HCT116 (cell line): ENCODE measurements around the gene TTLL5. TPM values are rescaled to one million over a fixed set of nuclear protein-coding genes. Genes with fewer than 3 reads are reported as not detected.

Experiments
- ATAC-seq: fragments of 200-7000 bp; cut with Tn5 transposase; 2 replicates; pipeline ENCODE4 v1.9.1; 2020; ENCODE audit warnings: mild to moderate bottlenecking, moderate library complexity
- BruUV-seq: library from RNA; stranded (reverse); fragments of 400-500 nt; replicated peaks from 2 replicates; lab custom pipeline; 2021; lab: Mats Ljungman, UMichigan
- CTCF ChIA-PET: fragments of 300-600 bp; sonication (Branson Sonifier 250); formaldehyde crosslinking; loops from one replicate; lab custom pipeline; 2021; ENCODE audit warnings: antibody characterized with exemption; lab: Charles Lee
- POLR2A ChIA-PET: fragments of 300-600, 350-600 bp; sonication (Branson Sonifier 250); formaldehyde crosslinking; loops from one replicate; lab custom pipeline; 2021; ENCODE audit warnings: antibody characterized with exemption; lab: Charles Lee
- RAD21 ChIA-PET, 2 experiments: fragments of 300-600 bp; sonication (Branson Sonifier 250); formaldehyde crosslinking; loops; one replicate each; lab custom pipeline; 2023; ENCODE audit warnings: low total read pairs in 2 of 2; ENCODE audit not compliant: uncharacterized antibody in 2 of 2, unreplicated experiment in 2 of 2, low non-redundant PET in 1 of 2; lab: Charles Lee
- DNase-seq: peaks from one replicate; pipeline ENCODE4 v3.0.0-alpha.2; 2010; ENCODE audit warnings: low read depth, low spot score
- H2AFZ ChIP-seq: fragments of 200-600 bp; shearing (Covaris generic), sonication (generic); 2 replicates; pipeline ENCODE4 v1.6.1; 2017; ENCODE audit warnings: low read depth, mixed run types, mixed read lengths, antibody characterized with exemption, low read length; ENCODE audit not compliant: poor library complexity, severe bottlenecking
- H3K27ac ChIP-seq: 2 replicates; pipeline ENCODE4 v1.5.1; 2012; ENCODE audit warnings: low read depth, low read length
- H3K27me3 ChIP-seq: fragments of 200-600 bp; sonication (generic); 2 replicates; pipeline ENCODE4 v1.6.1; 2016; ENCODE audit warnings: mixed run types, low read length, mixed read lengths; ENCODE audit not compliant: insufficient read depth
- H3K36me3 ChIP-seq, 2 experiments: fragments of 200-500 bp in 1 of 2; fragments of 200-600 bp in 1 of 2; sonication (Bioruptor generic) in 1 of 2; sonication (generic) in 1 of 2; 2 replicates each; pipeline versions ENCODE4 v1.5.1 to v1.6.1; 2014 to 2016; ENCODE audit warnings: low read length in 2 of 2, inconsistent platforms in 1 of 2, mixed read lengths in 1 of 2, mixed run types in 1 of 2; ENCODE audit not compliant: insufficient read depth in 2 of 2, control insufficient read depth in 1 of 2
- H3K4me1 ChIP-seq, 2 experiments: fragments of 200-600 bp in 1 of 2; sonication (generic) in 1 of 2; 2 replicates each; pipeline versions ENCODE4 v1.5.1 to v1.6.1; 2012 to 2017; ENCODE audit warnings: low read length in 2 of 2, inconsistent platforms in 1 of 2, mild to moderate bottlenecking in 1 of 2, mixed read lengths in 1 of 2, mixed run types in 1 of 2, moderate library complexity in 1 of 2; ENCODE audit not compliant: insufficient read depth in 2 of 2, control insufficient read depth in 1 of 2
- H3K4me2 ChIP-seq: fragments of 200-600 bp; sonication (generic); 2 replicates; pipeline ENCODE4 v1.6.1; 2017; ENCODE audit warnings: mixed run types, low read length, mixed read lengths
- H3K4me3 ChIP-seq, 2 experiments: fragments of 200-600 bp in 1 of 2; sonication (generic) in 1 of 2; replicated peaks in 1 of 2; 2 replicates each; pipeline ENCODE4 v1.5.1; 2011 to 2016; ENCODE audit warnings: low read length in 2 of 2, control low read depth in 1 of 2, low read depth in 1 of 2, mild to moderate bottlenecking in 1 of 2, mixed read lengths in 1 of 2, mixed run types in 1 of 2
- H3K79me2 ChIP-seq: fragments of 200-600 bp; sonication (generic); 2 replicates; pipeline ENCODE4 v1.6.1; 2017; ENCODE audit warnings: mild to moderate bottlenecking, mixed run types, low read length, moderate library complexity, mixed read lengths; ENCODE audit not compliant: insufficient read depth
- H3K9ac ChIP-seq: fragments of 200-600 bp; sonication (generic); 2 replicates; pipeline ENCODE4 v1.6.1; 2016; ENCODE audit warnings: low read length, mixed read lengths
- H3K9me2 ChIP-seq: fragments of 200-600 bp; sonication (generic), shearing (Covaris generic); 2 replicates; pipeline ENCODE4 v1.6.1; 2017; ENCODE audit warnings: mixed run types, mild to moderate bottlenecking, moderate library complexity; ENCODE audit not compliant: insufficient read depth
- H3K9me3 ChIP-seq, 2 experiments: fragments of 200-500 bp in 1 of 2; fragments of 200-600 bp in 1 of 2; sonication (Bioruptor generic) in 1 of 2; sonication (generic) in 1 of 2; 2 replicates each; pipeline ENCODE4 v1.6.1; 2014 to 2017; ENCODE audit warnings: low read length in 2 of 2, mixed read lengths in 2 of 2, inconsistent platforms in 1 of 2, low read depth in 1 of 2, mild to moderate bottlenecking in 1 of 2, mixed run types in 1 of 2, moderate library complexity in 1 of 2; ENCODE audit not compliant: control insufficient read depth in 1 of 2, insufficient read depth in 1 of 2
- H4K20me1 ChIP-seq: fragments of 200-600 bp; sonication (generic), shearing (Covaris generic); 2 replicates; pipeline ENCODE4 v1.6.1; 2017; ENCODE audit warnings: mixed run types, mild to moderate bottlenecking, moderate library complexity; ENCODE audit not compliant: insufficient read depth
- POLR2AphosphoS5 ChIP-seq: IDR thresholded peaks from 2 replicates; pipeline ENCODE4 v1.6.1; 2011; ENCODE audit warnings: mild to moderate bottlenecking, low read depth, low read length, moderate library complexity
- ZFX ChIP-seq: fragments of 450-650 bp; IDR thresholded peaks from 2 replicates; pipeline ENCODE4 v1.6.1; 2017
- intact Hi-C: fragments of 100-400 bp; cut with micrococcal nuclease; formaldehyde crosslinking; loops from 2 replicates; pipeline ENCODE4 v1.10.0; 2022
- total RNA-seq: library from RNA; stranded (reverse); gene quantifications from one replicate; pipeline ENCODE4 v1.2.1, GENCODE V29; 2021; ENCODE audit not compliant: unreplicated experiment
- TF ChIP-seq, protein P1 (sequence below), 3 experiments: fragments of 200-600 bp in 1 of 3; sonication (generic) in 1 of 3; IDR thresholded peaks in 2 of 3; conservative IDR thresholded peaks in 1 of 3; 2 replicates each; pipeline ENCODE4 v1.5.1; 2012 to 2017; ENCODE audit warnings: low read depth in 2 of 3, low read length in 2 of 3, antibody characterized with exemption in 1 of 3, borderline replicate concordance in 1 of 3, control low read depth in 1 of 3, mild to moderate bottlenecking in 1 of 3, mixed read lengths in 1 of 3, mixed run types in 1 of 3, moderate library complexity in 1 of 3; ENCODE audit not compliant: insufficient read depth in 1 of 3
- TF ChIP-seq, protein P2 (sequence below): IDR thresholded peaks from 2 replicates; pipeline ENCODE4 v1.6.1; 2012
- TF ChIP-seq, protein P3 (sequence below): IDR thresholded peaks from 2 replicates; pipeline ENCODE4 v1.6.1; 2011; ENCODE audit warnings: mild to moderate bottlenecking, low read length, moderate library complexity; ENCODE audit not compliant: insufficient replicate concordance; ENCODE audit errors: extremely low read depth

TTLL5 gene
- total RNA-seq, 1 experiment from 2014 or later: 26.2 TPM

DNA sequence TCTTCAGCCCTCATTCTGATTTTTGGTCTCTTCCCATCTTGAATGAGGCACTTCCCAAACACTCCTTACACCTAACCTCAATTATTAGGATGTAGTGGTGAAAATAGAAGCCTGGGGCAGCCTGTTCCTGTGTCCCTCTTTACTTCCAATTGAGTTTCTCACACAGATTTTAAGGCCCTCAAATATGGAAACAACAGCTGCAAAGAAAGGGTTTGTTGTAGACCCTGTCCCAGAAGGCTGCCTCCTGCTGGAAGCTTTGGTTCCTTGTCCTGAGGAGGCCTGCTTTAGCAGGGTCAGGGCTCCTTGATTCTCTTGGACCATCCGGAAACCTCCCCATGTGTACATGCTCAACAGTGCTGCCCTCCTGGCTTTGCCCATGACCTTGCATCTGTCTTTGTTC is 219.5 kb downstream of the TTLL5 start:
- no TSS peak for BruUV-seq
- Histone ChIP-seq H3K4me3 (no peak overlapping the region), H2AFZ (no peak overlapping the region), H3K79me2 (no peaks in the 10 kb centered on the region), H3K27ac (no peak overlapping the region), H3K4me1 (peaks cover 0 to 6% of the 10 kb centered on the region in 2 experiments; a peak in 2 of 4 replicates), H3K27me3 (no peaks in the 10 kb centered on the region), H4K20me1 (no peaks in the 10 kb centered on the region), H3K4me2 (no peak overlapping the region), H3K9me3 (no peaks in the 10 kb centered on the region), H3K9me2 (no peaks in the 10 kb centered on the region), H3K36me3 (no peaks in the 10 kb centered on the region), H3K9ac (no peak overlapping the region)
- intact Hi-C loops: no loop called here
- no peak for TF ChIP-seq POLR2AphosphoS5
- TF ChIP-seq, protein P1, sequence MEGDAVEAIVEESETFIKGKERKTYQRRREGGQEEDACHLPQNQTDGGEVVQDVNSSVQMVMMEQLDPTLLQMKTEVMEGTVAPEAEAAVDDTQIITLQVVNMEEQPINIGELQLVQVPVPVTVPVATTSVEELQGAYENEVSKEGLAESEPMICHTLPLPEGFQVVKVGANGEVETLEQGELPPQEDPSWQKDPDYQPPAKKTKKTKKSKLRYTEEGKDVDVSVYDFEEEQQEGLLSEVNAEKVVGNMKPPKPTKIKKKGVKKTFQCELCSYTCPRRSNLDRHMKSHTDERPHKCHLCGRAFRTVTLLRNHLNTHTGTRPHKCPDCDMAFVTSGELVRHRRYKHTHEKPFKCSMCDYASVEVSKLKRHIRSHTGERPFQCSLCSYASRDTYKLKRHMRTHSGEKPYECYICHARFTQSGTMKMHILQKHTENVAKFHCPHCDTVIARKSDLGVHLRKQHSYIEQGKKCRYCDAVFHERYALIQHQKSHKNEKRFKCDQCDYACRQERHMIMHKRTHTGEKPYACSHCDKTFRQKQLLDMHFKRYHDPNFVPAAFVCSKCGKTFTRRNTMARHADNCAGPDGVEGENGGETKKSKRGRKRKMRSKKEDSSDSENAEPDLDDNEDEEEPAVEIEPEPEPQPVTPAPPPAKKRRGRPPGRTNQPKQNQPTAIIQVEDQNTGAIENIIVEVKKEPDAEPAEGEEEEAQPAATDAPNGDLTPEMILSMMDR (IDR thresholded peaks at IDR 0.05 in 2 of 3, conservative IDR thresholded peaks at IDR 0.05 in 1 of 3; ENCODE audit: borderline replicate concordance in 1 of 3, insufficient read depth in 1 of 3, low read depth in 2 of 3, low read length in 2 of 3): peak in 2 of 3 experiments; percentile 30 to 32; a peak in 3 of 6 replicates
- DNase-seq: no peak
- ATAC-seq: no peak
- ChIA-PET RAD21 (interaction anchor here in 1 of 2 experiments (0.7 to 0.9 kb wide), 2 partner anchors 13 to 749 kb away, joined by 3 read pairs; no protein-coding TSS in a partner anchor), CTCF (interaction anchor here (1.1 to 2.1 kb wide), 2 partner anchors 19 to 26 kb away, joined by 3 to 12 read pairs; no protein-coding TSS in a partner anchor), POLR2A (no interaction called here)

- ATAC-seq: no peak
- no peaks in the 10 kb centered on the region for H3K36me3 ChIP-seq
- peaks cover 0 to 8% of the 10 kb centered on the region in 2 experiments; a peak in 1 of 4 replicates for H3K4me1 ChIP-seq
- no peak overlapping the region for H2AFZ ChIP-seq
- no peaks in the 10 kb centered on the region for H3K79me2 ChIP-seq
- TF ChIP-seq, protein P2, sequence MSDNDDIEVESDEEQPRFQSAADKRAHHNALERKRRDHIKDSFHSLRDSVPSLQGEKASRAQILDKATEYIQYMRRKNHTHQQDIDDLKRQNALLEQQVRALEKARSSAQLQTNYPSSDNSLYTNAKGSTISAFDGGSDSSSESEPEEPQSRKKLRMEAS: no peak
- no peak for TF ChIP-seq ZFX
- TF ChIP-seq, protein P3, sequence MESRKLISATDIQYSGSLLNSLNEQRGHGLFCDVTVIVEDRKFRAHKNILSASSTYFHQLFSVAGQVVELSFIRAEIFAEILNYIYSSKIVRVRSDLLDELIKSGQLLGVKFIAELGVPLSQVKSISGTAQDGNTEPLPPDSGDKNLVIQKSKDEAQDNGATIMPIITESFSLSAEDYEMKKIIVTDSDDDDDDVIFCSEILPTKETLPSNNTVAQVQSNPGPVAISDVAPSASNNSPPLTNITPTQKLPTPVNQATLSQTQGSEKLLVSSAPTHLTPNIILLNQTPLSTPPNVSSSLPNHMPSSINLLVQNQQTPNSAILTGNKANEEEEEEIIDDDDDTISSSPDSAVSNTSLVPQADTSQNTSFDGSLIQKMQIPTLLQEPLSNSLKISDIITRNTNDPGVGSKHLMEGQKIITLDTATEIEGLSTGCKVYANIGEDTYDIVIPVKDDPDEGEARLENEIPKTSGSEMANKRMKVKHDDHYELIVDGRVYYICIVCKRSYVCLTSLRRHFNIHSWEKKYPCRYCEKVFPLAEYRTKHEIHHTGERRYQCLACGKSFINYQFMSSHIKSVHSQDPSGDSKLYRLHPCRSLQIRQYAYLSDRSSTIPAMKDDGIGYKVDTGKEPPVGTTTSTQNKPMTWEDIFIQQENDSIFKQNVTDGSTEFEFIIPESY: no peak
- ChIA-PET RAD21 (no interaction called here), CTCF (interaction anchor here (1.7 kb wide), 1 partner anchor 173 kb away, joined by 4 read pairs; no protein-coding TSS in a partner anchor), POLR2A (no interaction called here)
- H4K20me1 ChIP-seq: no peaks in the 10 kb centered on the region
- H3K27ac ChIP-seq: no peak overlapping the region
- H3K4me3 ChIP-seq: no peak overlapping the region
- H3K4me2 ChIP-seq: no peak overlapping the region
- H3K9me3 ChIP-seq: no peaks in the 10 kb centered on the region
- DNase-seq: no peak
- BruUV-seq: no TSS peak
- H3K9me2 ChIP-seq: no peaks in the 10 kb centered on the region
- no peak overlapping the region for H3K9ac ChIP-seq
- no peaks in the 10 kb centered on the region for H3K27me3 ChIP-seq
- intact Hi-C loops: no loop called here
Observed at GRCh38 chr14:75881994-75882393, 220.9 kb downstream of the TTLL5 start.
